ENCODE measurements around the gene ASB16. TPM values are rescaled to one million over a fixed set of nuclear protein-coding genes. Genes with fewer than 3 reads are reported as not detected.
A peak's percentile ranks its signal among the peaks of the same experiment; 100 is the strongest.

The ASB16 gene
- total RNA-seq, 2 experiments from 2014 or later = 0.30 TPM; not detected in 1

DNA sequence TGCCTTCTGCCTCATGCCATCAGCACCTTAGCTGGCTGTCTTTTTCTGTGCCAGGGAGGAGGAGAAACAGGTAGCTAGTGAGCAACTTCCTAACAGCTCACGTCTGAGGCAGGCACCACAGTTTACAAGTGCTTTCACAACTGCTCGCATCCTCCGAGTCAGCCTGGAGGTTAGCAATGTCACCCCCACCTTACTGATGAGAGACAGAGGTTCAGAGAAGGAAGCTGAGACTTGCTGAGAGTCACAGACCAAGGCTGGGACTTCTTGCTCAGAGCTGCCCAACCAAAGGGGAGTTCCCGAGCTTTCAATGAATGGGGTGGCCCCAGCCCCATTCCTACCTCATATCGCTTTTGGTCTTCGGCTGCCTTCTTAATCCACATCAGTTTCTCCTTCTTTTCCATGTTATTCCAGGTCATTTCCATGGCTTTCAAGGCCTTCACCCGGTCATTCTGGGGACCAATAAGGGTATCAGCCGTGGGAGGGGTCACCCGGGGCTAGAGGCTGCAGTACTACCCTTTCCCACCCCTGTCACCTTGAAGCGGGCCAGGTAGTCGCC is 39.4 kb downstream of the ASB16 start:
- no peak for DNase-seq

DNA sequence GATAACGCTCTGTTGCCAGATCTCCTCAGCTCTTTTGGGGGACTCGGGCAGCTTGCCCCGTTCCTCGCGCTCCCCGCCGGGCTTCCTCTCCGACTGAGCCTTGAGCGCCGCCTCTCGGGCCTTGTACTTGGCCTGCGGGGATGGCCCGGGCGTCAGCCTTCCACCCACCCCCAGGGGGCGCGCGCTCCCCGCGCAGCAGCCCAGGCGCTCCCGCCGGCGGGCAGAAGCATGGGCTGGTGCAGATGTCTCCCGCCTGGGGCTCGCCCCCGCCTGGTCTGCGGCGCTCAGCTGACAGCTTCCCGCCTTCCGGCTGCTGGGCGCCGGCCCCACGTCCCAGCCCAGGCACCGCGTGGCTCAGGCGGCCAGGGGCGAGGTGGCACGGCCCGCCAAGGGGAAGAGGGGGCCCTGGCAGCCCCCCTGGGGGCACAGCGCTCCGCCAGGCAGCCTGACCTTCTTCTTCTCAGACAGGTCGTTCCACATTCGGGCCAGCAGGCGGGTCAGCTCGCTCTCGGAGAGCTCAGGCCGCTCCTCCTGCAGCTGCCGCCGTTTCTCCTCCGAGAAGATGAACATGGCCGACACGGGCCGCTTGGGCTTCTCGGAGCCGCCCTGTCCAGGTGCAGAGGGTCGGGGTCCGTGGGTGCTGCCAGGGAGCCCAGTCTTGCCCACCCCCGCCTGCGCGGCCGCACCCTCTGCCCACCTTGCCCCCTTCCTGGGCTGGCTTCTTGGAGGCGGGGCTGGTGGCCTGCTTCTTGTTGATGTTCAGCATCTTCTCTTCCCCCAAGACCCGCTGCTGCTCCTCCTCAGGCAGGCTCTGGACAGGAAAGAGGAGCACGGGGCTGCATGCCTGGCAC is 40.1 kb downstream of the ASB16 start:
- ChIA-PET CTCF (interaction anchor here (0.6 to 3.4 kb wide), 55 partner anchors 10 to 657 kb away, joined by 3 to 56 read pairs (median 4); partner anchors contain the start of genes ATXN7L3, FAM171A2, GRN and HDAC5), POLR2A (interaction anchor here (0.6 to 1.7 kb wide), 5 partner anchors 8 to 123 kb away, joined by 3 to 6 read pairs (median 5); partner anchors contain the start of gene ATXN7L3)
- peak; percentile 90 for DNase-seq

More for the DNA sequence above, 39.4 kb downstream of the ASB16 start:
- Mint-ChIP-seq H3K4me3 (peak overlapping the region; percentile 56), H3K36me3 (ENCODE audit: low read depth) (peaks cover 53% of the 10 kb centered on the region), H3K27me3 (no peaks in the 10 kb centered on the region), H3K4me1 (peaks cover 46% of the 10 kb centered on the region), H3K27ac (peak overlapping the region; percentile 88), H3K9me3 (no peaks in the 10 kb centered on the region)
- ChIA-PET CTCF (interaction anchor here (0.6 to 3.4 kb wide), 49 partner anchors 11 to 658 kb away, joined by 3 to 56 read pairs (median 5); partner anchors contain the start of genes ATXN7L3, FAM171A2, GRN and HDAC5), POLR2A (interaction anchor here (0.6 to 1.7 kb wide), 5 partner anchors 8 to 143 kb away, joined by 3 to 6 read pairs (median 4); partner anchors contain the start of gene ATXN7L3)

DNA sequence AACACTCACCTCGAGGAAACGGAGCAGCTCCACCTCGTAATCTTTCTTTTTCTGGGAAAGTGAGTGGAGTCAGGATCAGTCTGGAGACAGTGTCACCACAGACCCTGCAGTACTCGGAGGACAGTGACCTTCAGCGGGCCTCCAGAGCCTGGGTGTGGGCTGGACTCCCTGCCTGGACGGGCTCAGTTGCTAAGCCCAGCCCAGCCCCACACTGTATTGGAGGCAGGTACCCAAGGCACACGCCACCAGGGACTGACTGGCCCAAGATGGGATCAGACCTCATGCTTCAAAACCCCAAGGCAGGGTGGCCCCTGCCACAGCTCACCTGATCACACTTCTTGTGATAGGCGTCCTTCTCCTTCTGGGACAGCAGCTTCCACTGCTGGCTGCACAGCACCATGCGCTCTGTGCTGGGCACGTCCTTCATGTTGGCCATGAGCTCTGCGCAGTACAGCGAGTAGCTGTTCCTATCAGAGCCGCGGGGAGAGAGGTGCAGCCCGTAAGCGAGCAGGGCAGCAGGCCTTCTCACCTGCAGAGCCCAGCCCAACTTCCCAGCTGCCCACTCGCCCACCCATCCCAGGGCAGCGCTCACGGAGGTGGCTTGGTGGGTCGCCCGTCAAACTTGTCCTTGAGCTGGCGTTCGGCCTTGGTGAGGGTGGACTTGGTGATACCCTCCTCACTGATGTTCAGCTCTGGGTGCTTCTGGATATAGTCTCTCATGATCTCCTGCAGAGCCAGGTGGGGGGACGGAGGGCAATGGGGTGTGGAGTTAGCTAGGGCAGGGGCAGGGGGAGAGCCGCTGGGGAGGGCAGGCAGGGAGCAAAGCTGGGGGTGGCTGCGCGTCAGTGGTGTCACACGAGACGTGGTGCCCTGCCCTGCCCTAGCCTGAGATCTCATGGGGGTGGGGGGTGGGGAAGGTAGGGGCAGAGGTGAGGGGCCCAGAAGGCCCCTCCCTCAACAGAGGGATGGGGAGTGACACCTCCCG is 41.1 kb downstream of the ASB16 start:
- H3K4me3 Mint-ChIP-seq = no peak overlapping the region
- H3K4me1 Mint-ChIP-seq = peaks cover 63% of the 10 kb centered on the region
- ChIA-PET CTCF (interaction anchor here (0.8 to 3.4 kb wide), 20 partner anchors 9 to 311 kb away, joined by 3 to 56 read pairs (median 8); partner anchors contain the start of genes ATXN7L3, FAM171A2, TMUB2 and UBTF), POLR2A (no interaction called here)
- H3K9me3 Mint-ChIP-seq = no peaks in the 10 kb centered on the region
- peaks cover 64% of the 10 kb centered on the region for H3K36me3 Mint-ChIP-seq (ENCODE audit: low read depth)
- no peaks in the 10 kb centered on the region for H3K27me3 Mint-ChIP-seq
- no peak for DNase-seq
- peak overlapping the region; percentile 50 for H3K27ac Mint-ChIP-seq

More for the DNA sequence above, 40.1 kb downstream of the ASB16 start:
- H3K27me3 Mint-ChIP-seq = no peaks in the 10 kb centered on the region
- H3K36me3 Mint-ChIP-seq (ENCODE audit: low read depth) = peaks cover 60% of the 10 kb centered on the region
- no peaks in the 10 kb centered on the region for H3K9me3 Mint-ChIP-seq
- H3K27ac Mint-ChIP-seq = peak overlapping the region; percentile 88
- peaks cover 53% of the 10 kb centered on the region for H3K4me1 Mint-ChIP-seq
- H3K4me3 Mint-ChIP-seq = peak overlapping the region; percentile 56

DNA sequence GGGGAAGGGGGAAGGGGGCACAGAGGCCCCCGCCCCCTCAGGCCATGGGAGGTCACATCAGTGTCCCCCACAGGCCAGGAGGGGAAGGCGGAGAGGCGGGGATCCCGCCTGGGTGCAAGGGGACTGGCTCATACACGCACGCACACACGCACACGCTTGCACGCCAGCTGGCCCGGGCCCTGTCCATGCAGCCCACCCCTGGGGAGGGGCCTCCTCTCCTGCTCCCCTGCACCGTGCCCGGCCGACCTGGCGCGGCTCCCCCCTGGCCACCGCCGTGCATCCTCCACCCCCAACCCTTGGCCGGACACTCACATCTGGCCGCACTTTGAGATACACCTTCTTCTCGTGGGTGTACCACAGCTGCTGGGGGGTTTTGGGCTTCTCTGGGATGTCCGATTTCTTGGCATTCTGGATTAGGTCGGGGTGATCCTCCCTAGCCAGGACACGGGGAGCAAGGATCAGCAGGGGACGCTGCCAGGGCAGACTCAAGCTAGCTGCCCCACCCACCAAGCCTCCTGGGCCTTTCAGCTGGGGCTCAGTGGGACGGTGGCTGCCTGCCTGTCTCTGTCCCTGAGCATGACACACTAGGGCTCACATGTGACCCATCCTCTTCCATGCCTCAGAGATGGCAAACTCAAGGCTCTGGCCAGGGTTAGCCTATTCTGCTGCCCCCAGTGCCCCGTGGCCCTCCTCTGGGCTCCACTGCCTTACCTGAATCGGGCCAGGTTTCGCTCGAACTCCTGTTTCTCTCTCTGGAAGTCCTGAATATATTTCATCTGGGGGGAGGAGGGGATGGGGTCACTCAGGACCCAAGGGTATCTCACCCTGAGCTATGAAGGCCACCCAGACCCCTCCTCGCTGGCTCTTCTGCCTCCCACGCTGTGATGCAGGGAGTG is 42.3 kb downstream of the ASB16 start:
- H3K4me1 Mint-ChIP-seq = peaks cover 66% of the 10 kb centered on the region
- peaks cover 66% of the 10 kb centered on the region for H3K36me3 Mint-ChIP-seq (ENCODE audit: low read depth)
- H3K9me3 Mint-ChIP-seq = no peaks in the 10 kb centered on the region
- H3K27ac Mint-ChIP-seq = peak overlapping the region; percentile 79
- H3K27me3 Mint-ChIP-seq = no peaks in the 10 kb centered on the region
- no peak for DNase-seq
- H3K4me3 Mint-ChIP-seq = no peak overlapping the region
- POLR2A ChIA-PET = no interaction called here
- CTCF ChIA-PET = interaction anchor here (0.6 to 2.0 kb wide), 4 partner anchors 12 to 114 kb away, joined by 3 to 8 read pairs (median 4); no protein-coding TSS in a partner anchor

DNA sequence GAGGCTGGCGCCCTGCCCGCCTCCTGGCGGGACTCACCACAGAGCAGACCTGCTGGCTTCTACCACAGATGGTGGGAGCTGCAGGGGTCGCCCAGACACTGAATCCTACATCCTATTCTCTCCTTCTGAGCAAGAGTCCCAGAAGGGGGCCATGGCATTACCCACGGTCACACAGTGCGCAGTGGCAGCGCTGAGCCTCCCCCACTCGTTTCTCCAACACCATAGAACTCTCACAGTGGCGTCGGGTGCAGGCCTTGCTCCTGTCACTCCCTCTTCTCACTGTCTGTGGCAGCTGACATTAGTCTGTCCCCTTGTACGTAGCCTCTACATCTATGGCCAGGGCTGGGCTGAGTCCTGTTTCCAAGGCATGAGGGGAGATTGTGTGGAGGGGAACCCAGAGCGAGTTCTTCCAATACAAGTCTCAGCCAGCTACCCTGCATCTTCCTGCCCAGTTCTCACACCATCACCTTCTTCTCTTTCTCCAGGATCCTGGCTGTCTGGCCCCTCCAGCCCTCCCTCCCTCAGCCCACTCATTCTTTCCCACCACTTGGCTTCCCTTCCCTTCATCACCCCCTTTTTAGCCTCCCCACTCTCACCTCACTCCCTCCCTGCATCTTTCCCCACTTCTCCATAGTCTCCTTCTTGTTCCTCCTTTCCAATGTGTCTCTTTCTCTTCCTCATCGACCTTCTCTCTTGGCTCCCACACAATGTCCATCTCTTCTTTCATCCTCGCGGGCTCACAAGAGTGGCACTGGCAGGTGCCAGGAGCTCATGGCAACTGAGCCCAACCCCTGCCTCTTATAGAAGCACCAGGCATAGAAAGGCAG is 43.1 kb downstream of the ASB16 start:
- Mint-ChIP-seq H3K27ac (peak overlapping the region; percentile 74), H3K9me3 (no peaks in the 10 kb centered on the region), H3K27me3 (no peaks in the 10 kb centered on the region), H3K4me3 (no peak overlapping the region), H3K36me3 (ENCODE audit: low read depth) (peaks cover 60% of the 10 kb centered on the region), H3K4me1 (peaks cover 60% of the 10 kb centered on the region)
- POLR2A ChIA-PET = no interaction called here
- no peak for DNase-seq
- CTCF ChIA-PET = interaction anchor here (0.6 to 0.9 kb wide), 4 partner anchors 10 to 132 kb away, joined by 3 to 5 read pairs (median 4); partner anchors contain the start of gene GRN

GRCh38 chr17:44214230-44214494 is 43.7 kb downstream of the ASB16 start:
- Mint-ChIP-seq H3K9me3 (no peaks in the 10 kb centered on the region), H3K4me1 (peaks cover 60% of the 10 kb centered on the region), H3K4me3 (no peak overlapping the region), H3K27me3 (no peaks in the 10 kb centered on the region), H3K27ac (peak overlapping the region; percentile 74), H3K36me3 (ENCODE audit: low read depth) (peaks cover 57% of the 10 kb centered on the region)
- DNase-seq = no peak
- ChIA-PET CTCF (interaction anchor here (0.7 to 0.9 kb wide), 2 partner anchors 117 to 131 kb away, joined by 3 read pairs; partner anchors contain the start of gene GRN), POLR2A (no interaction called here)

- peaks cover 51% of the 10 kb centered on the region for H3K36me3 Mint-ChIP-seq (ENCODE audit: low read depth)
- ChIA-PET CTCF (interaction anchor here (0.9 to 1.4 kb wide), 3 partner anchors 9 to 135 kb away, joined by 3 read pairs; no protein-coding TSS in a partner anchor), POLR2A (no interaction called here)
- peaks cover 52% of the 10 kb centered on the region for H3K4me1 Mint-ChIP-seq
- no peaks in the 10 kb centered on the region for H3K27me3 Mint-ChIP-seq
- peak overlapping the region; percentile 92 for H3K27ac Mint-ChIP-seq
- DNase-seq = no peak
- no peaks in the 10 kb centered on the region for H3K9me3 Mint-ChIP-seq
- H3K4me3 Mint-ChIP-seq = peak overlapping the region; percentile 19
Observed at GRCh38 chr17:44214896-44215295, 44.4 kb downstream of the ASB16 start.

DNA sequence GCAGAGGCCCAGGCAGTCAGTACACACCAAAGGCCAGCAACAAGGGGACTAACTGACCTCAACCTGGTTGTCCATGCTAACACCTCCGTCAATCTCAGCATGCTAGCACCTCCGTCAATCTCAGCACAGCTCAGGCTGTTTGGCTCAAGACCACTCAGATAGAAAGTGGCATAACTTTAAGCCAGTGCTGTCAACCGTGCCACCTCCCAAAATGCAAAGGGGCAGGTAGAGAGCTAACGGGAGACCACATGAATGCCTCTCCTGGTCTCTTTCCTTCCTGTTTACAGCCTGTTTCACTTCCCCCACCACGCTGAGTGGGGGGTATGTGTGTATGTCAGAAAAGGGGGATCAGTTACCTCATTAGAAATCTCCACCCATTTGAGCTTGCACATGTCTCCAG is 45.7 kb downstream of the ASB16 start:
- Mint-ChIP-seq H3K27ac (peak overlapping the region; percentile 92), H3K4me3 (peak overlapping the region; percentile 88), H3K9me3 (no peaks in the 10 kb centered on the region), H3K36me3 (ENCODE audit: low read depth) (peaks cover 49% of the 10 kb centered on the region), H3K27me3 (no peaks in the 10 kb centered on the region), H3K4me1 (peaks cover 45% of the 10 kb centered on the region)
- ChIA-PET CTCF (interaction anchor here (1.0 to 3.1 kb wide), 7 partner anchors 12 to 147 kb away, joined by 3 to 15 read pairs (median 5); partner anchors contain the start of genes FAM171A2 and GRN), POLR2A (interaction anchor here (0.6 to 1.1 kb wide), 2 partner anchors 12 to 18 kb away, joined by 3 to 4 read pairs; no protein-coding TSS in a partner anchor)
- DNase-seq = peak; percentile 72

DNA sequence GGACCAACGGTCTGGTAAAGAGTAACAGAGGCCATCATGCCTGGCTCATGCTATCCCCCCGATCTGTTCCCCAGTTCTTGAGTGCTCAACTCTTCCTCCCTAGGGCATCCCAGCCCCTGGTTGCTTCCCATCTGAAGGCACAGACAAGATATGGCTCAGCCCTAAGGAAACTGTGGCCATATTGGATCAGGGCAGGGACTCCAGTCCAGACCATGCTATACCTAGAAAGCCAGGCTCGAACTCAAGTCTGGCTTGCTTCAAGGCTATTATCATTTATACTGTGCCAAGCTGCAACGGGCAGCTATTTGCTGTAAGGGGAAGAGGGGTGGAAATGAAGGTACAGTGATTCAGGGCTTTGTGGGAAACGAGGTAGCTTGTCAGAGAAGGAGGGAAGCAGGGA is 46.2 kb downstream of the ASB16 start:
- Mint-ChIP-seq H3K4me3 (peak overlapping the region; percentile 88), H3K9me3 (no peaks in the 10 kb centered on the region), H3K36me3 (ENCODE audit: low read depth) (peaks cover 51% of the 10 kb centered on the region), H3K27me3 (no peaks in the 10 kb centered on the region), H3K4me1 (peaks cover 43% of the 10 kb centered on the region), H3K27ac (peak overlapping the region; percentile 92)
- no peak for DNase-seq
- POLR2A ChIA-PET = interaction anchor here (0.6 to 1.1 kb wide), 2 partner anchors 13 to 19 kb away, joined by 3 to 4 read pairs; no protein-coding TSS in a partner anchor
- CTCF ChIA-PET = interaction anchor here (1.0 to 3.1 kb wide), 9 partner anchors 13 to 287 kb away, joined by 3 to 15 read pairs (median 5); partner anchors contain the start of genes FAM171A2, GPATCH8 and GRN

GRCh38 chr17:44217738-44218343 is 47.3 kb downstream of the ASB16 start:
- DNase-seq = no peak
- H3K36me3 Mint-ChIP-seq (ENCODE audit: low read depth) = peaks cover 57% of the 10 kb centered on the region
- H3K4me1 Mint-ChIP-seq = peaks cover 49% of the 10 kb centered on the region

More at GRCh38 chr17:44217738-44218343, 47.3 kb downstream of the ASB16 start:
- POLR2A ChIA-PET = interaction anchor here (1.0 kb wide), 1 partner anchor 8 kb away, joined by 3 read pairs; no protein-coding TSS in a partner anchor
- no peaks in the 10 kb centered on the region for H3K9me3 Mint-ChIP-seq
- peak overlapping the region; percentile 92 for H3K27ac Mint-ChIP-seq
- H3K27me3 Mint-ChIP-seq = no peaks in the 10 kb centered on the region
- peak overlapping the region; percentile 88 for H3K4me3 Mint-ChIP-seq
- CTCF ChIA-PET = interaction anchor here (0.6 to 5.2 kb wide), 16 partner anchors 7 to 286 kb away, joined by 3 to 56 read pairs (median 4); partner anchors contain the start of genes GPATCH8, GRN and TMUB2
